PC-9 (cell line): ENCODE results near the gene IL1R1.

Source experiments
- EZH2 ChIP-seq: fragments of 200-600 bp; sonication (generic); IDR thresholded peaks from 2 replicates; pipeline ENCODE4 v1.8.0; 2017; ENCODE audit warnings: antibody characterized with exemption, low read depth
- TF ChIP-seq, protein P1 (sequence below): fragments of 200-600 bp; sonication (generic); conservative IDR thresholded peaks from 2 replicates; pipeline ENCODE4 v1.6.1; 2017; ENCODE audit warnings: mixed run types, antibody characterized with exemption, mild to moderate bottlenecking, moderate library complexity

- no peak for TF ChIP-seq EZH2
- TF ChIP-seq, protein P1, sequence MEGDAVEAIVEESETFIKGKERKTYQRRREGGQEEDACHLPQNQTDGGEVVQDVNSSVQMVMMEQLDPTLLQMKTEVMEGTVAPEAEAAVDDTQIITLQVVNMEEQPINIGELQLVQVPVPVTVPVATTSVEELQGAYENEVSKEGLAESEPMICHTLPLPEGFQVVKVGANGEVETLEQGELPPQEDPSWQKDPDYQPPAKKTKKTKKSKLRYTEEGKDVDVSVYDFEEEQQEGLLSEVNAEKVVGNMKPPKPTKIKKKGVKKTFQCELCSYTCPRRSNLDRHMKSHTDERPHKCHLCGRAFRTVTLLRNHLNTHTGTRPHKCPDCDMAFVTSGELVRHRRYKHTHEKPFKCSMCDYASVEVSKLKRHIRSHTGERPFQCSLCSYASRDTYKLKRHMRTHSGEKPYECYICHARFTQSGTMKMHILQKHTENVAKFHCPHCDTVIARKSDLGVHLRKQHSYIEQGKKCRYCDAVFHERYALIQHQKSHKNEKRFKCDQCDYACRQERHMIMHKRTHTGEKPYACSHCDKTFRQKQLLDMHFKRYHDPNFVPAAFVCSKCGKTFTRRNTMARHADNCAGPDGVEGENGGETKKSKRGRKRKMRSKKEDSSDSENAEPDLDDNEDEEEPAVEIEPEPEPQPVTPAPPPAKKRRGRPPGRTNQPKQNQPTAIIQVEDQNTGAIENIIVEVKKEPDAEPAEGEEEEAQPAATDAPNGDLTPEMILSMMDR, result no peak
Measured at GRCh38 chr2:102177814-102178478, 35.4 kb downstream of the IL1R1 start.
